Measurements from ENCODE around the gene NFAT5. TPM values are rescaled to one million over a fixed set of nuclear protein-coding genes. Genes with fewer than 3 reads are reported as not detected.

Gene NFAT5
- total and polyA plus RNA-seq, 9 of the 15 experiments (the other 6 are each of a cell fraction or from before 2014, with no cell fraction given), result 0.78 to 20.5 (median 12.4) TPM

DNA sequence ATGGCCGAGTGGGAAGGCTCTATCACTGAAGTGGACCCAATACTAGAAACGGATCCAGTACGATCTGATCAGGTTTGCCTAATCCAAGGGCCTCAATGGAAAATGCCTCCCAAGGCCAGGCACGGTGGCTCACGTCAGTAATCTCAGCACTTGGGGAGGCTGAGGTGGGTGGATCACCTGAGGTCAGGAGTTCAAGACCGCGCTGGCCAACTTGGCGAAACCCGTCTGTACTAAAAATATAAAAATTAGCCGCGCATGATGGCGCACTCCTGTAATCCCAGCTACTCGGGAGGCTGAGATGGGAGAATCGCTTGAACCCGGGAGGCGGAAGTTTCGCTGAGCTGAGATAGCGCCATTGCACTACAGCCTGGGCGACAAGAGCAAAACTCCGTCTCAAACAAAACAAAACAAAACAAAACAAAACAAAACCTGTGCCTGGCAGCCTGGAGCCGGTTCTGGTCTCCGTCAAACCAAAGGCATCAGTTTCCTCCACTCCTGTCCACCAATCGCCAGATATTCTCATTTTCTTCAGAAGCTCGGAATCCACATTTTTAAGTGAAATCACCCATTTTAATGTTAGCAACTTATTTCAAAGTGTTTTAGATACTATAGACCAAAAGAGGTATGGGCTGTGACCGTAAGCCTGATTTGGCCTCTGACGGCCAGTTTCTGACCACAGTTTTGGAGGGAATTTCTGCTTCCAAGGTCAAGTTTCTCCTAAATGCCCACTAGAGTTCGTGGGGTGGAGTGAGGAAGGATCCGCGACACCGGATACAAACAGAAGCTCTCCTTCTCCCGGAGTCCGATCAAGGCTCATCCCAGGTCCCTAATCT is 159.9 kb downstream of the NFAT5 start (continued):
- TF ChIP-seq, protein P1, sequence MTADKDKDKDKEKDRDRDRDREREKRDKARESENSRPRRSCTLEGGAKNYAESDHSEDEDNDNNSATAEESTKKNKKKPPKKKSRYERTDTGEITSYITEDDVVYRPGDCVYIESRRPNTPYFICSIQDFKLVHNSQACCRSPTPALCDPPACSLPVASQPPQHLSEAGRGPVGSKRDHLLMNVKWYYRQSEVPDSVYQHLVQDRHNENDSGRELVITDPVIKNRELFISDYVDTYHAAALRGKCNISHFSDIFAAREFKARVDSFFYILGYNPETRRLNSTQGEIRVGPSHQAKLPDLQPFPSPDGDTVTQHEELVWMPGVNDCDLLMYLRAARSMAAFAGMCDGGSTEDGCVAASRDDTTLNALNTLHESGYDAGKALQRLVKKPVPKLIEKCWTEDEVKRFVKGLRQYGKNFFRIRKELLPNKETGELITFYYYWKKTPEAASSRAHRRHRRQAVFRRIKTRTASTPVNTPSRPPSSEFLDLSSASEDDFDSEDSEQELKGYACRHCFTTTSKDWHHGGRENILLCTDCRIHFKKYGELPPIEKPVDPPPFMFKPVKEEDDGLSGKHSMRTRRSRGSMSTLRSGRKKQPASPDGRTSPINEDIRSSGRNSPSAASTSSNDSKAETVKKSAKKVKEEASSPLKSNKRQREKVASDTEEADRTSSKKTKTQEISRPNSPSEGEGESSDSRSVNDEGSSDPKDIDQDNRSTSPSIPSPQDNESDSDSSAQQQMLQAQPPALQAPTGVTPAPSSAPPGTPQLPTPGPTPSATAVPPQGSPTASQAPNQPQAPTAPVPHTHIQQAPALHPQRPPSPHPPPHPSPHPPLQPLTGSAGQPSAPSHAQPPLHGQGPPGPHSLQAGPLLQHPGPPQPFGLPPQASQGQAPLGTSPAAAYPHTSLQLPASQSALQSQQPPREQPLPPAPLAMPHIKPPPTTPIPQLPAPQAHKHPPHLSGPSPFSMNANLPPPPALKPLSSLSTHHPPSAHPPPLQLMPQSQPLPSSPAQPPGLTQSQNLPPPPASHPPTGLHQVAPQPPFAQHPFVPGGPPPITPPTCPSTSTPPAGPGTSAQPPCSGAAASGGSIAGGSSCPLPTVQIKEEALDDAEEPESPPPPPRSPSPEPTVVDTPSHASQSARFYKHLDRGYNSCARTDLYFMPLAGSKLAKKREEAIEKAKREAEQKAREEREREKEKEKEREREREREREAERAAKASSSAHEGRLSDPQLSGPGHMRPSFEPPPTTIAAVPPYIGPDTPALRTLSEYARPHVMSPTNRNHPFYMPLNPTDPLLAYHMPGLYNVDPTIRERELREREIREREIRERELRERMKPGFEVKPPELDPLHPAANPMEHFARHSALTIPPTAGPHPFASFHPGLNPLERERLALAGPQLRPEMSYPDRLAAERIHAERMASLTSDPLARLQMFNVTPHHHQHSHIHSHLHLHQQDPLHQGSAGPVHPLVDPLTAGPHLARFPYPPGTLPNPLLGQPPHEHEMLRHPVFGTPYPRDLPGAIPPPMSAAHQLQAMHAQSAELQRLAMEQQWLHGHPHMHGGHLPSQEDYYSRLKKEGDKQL (CRISPR knock-in tag; IDR thresholded peaks at IDR 0.05; ENCODE audit: borderline replicate concordance), result no peak
- TF ChIP-seq EGR1 (conservative IDR thresholded peaks at IDR 0.05) (peak; percentile 37; the same call in 1 of the 2 replicates), SAFB (IDR thresholded peaks at IDR 0.05; ENCODE audit: borderline replicate concordance, low read depth, low read length) (0 out of 2 replicates have a peak, but pooled peaks have one; percentile 52), ZNF76 (CRISPR knock-in tag; IDR thresholded peaks at IDR 0.05; ENCODE audit: borderline replicate concordance) (no peak), MAZ (CRISPR knock-in tag; conservative IDR thresholded peaks at IDR 0.05 in 1 of 2, IDR thresholded peaks at IDR 0.05 in 1 of 2) (0 out of 4 replicates have a peak, but pooled peaks of 1 of the 2 experiments have one; percentile 7), NELFE (IDR thresholded peaks at IDR 0.05; ENCODE audit: insufficient read depth, insufficient read length) (no peak)
- TF ChIP-seq, protein P2, sequence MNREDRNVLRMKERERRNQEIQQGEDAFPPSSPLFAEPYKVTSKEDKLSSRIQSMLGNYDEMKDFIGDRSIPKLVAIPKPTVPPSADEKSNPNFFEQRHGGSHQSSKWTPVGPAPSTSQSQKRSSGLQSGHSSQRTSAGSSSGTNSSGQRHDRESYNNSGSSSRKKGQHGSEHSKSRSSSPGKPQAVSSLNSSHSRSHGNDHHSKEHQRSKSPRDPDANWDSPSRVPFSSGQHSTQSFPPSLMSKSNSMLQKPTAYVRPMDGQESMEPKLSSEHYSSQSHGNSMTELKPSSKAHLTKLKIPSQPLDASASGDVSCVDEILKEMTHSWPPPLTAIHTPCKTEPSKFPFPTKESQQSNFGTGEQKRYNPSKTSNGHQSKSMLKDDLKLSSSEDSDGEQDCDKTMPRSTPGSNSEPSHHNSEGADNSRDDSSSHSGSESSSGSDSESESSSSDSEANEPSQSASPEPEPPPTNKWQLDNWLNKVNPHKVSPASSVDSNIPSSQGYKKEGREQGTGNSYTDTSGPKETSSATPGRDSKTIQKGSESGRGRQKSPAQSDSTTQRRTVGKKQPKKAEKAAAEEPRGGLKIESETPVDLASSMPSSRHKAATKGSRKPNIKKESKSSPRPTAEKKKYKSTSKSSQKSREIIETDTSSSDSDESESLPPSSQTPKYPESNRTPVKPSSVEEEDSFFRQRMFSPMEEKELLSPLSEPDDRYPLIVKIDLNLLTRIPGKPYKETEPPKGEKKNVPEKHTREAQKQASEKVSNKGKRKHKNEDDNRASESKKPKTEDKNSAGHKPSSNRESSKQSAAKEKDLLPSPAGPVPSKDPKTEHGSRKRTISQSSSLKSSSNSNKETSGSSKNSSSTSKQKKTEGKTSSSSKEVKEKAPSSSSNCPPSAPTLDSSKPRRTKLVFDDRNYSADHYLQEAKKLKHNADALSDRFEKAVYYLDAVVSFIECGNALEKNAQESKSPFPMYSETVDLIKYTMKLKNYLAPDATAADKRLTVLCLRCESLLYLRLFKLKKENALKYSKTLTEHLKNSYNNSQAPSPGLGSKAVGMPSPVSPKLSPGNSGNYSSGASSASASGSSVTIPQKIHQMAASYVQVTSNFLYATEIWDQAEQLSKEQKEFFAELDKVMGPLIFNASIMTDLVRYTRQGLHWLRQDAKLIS (CRISPR knock-in tag; IDR thresholded peaks at IDR 0.05), result no peak
- TF ChIP-seq, protein P3, sequence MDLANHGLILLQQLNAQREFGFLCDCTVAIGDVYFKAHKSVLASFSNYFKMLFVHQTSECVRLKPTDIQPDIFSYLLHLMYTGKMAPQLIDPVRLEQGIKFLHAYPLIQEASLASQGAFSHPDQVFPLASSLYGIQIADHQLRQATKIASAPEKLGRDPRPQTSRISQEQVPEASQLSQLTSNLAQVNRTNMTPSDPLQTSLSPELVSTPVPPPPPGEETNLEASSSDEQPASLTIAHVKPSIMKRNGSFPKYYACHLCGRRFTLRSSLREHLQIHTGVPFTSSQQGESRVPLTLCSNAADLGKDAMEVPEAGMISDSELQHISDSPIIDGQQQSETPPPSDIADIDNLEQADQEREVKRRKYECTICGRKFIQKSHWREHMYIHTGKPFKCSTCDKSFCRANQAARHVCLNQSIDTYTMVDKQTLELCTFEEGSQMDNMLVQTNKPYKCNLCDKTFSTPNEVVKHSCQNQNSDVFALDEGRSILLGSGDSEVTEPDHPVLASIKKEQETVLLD (IDR thresholded peaks at IDR 0.05), result peak; percentile 45; the same call in 1 of the 2 replicates
- TF ChIP-seq, protein P4, sequence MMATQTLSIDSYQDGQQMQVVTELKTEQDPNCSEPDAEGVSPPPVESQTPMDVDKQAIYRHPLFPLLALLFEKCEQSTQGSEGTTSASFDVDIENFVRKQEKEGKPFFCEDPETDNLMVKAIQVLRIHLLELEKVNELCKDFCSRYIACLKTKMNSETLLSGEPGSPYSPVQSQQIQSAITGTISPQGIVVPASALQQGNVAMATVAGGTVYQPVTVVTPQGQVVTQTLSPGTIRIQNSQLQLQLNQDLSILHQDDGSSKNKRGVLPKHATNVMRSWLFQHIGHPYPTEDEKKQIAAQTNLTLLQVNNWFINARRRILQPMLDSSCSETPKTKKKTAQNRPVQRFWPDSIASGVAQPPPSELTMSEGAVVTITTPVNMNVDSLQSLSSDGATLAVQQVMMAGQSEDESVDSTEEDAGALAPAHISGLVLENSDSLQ (IDR thresholded peaks at IDR 0.05), result no peak
- TF ChIP-seq, protein P5, sequence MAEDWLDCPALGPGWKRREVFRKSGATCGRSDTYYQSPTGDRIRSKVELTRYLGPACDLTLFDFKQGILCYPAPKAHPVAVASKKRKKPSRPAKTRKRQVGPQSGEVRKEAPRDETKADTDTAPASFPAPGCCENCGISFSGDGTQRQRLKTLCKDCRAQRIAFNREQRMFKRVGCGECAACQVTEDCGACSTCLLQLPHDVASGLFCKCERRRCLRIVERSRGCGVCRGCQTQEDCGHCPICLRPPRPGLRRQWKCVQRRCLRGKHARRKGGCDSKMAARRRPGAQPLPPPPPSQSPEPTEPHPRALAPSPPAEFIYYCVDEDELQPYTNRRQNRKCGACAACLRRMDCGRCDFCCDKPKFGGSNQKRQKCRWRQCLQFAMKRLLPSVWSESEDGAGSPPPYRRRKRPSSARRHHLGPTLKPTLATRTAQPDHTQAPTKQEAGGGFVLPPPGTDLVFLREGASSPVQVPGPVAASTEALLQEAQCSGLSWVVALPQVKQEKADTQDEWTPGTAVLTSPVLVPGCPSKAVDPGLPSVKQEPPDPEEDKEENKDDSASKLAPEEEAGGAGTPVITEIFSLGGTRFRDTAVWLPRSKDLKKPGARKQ (CRISPR knock-in tag; IDR thresholded peaks at IDR 0.05), result no peak

Data from K562 (cell line).